Activated naive CD4-positive, alpha-beta T cell (primary cell): Measurements from ENCODE around the gene ABHD3.
A peak's percentile ranks its signal among the peaks of the same experiment; 100 is the strongest.
"Not testable (repeated sequence)": the region's sequence is repeated elsewhere in the genome, so short reads cannot be mapped to it uniquely, and the experiment has no call there.

Source experiments
- DNase-seq, 4 experiments: peaks; one replicate each; lab custom pipeline; 2025; lab: John Stamatoyannopoulos, UW

The ABHD3 gene

GRCh38 chr18:21650311-21650710 lies 54.3 kb downstream of the ABHD3 start:
- DNase-seq = no peak

- DNase-seq = not testable (repeated sequence)
Observed at GRCh38 chr18:21640375-21640774, 64.2 kb downstream of the ABHD3 start.

GRCh38 chr18:21638822-21639221 lies 65.8 kb downstream of the ABHD3 start:
- DNase-seq = no peak

GRCh38 chr18:21636769-21637168 lies 67.8 kb downstream of the ABHD3 start:
- no peak for DNase-seq

GRCh38 chr18:21634588-21635199 lies 69.9 kb downstream of the ABHD3 start:
- DNase-seq = no peak

GRCh38 chr18:21632393-21632792 lies 72.2 kb downstream of the ABHD3 start:
- no peak for DNase-seq

GRCh38 chr18:21629089-21629832 lies 75.3 kb downstream of the ABHD3 start:
- no peak for DNase-seq

- not testable (repeated sequence) for DNase-seq
Observed at GRCh38 chr18:21621640-21622039, 82.9 kb downstream of the ABHD3 start.

- DNase-seq = peak; percentile 67 to 86 (median 72)
Observed at GRCh38 chr18:21612125-21613039, 92.2 kb downstream of the ABHD3 start, which contains the start of gene SNRPD1. TSS of gene SNRPD1 (plus strand) at chr18:21612314. CDS start at chr18:21612430, 116 bp downstream.

GRCh38 chr18:21611401-21612124 lies 93.0 kb downstream of the ABHD3 start:
- DNase-seq = not testable (repeated sequence)

- DNase-seq = no peak
Observed at GRCh38 chr18:21605213-21605612, 99.4 kb downstream of the ABHD3 start.

- no peak for DNase-seq
Observed at GRCh38 chr18:21604671-21605070, 99.9 kb downstream of the ABHD3 start.

GRCh38 chr18:21602299-21602587 lies 102.3 kb downstream of the ABHD3 start:
- DNase-seq = no peak
